Midbrain (tissue), 1 donor: ENCODE measurements around the gene ADAMTSL5.

Experiments
- DNase-seq: peaks from one replicate; lab custom pipeline; 2025; lab: John Stamatoyannopoulos, UW

ADAMTSL5 gene

DNA sequence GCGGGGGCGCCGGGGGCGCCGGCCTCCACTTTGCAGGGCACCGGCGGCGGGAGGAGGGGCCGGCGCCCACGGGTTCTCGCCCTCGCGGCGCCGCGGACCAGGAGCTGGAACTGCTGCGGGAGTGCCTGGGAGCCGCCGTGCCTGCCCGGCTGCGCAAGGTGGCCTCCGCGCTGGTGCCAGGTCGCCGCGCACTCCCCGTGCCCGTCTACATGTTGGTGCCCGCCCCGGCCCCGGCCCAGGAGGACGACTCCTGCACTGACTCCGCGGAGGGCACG, 45.7 kb downstream of the ADAMTSL5 start:
- DNase-seq = no peak

DNA sequence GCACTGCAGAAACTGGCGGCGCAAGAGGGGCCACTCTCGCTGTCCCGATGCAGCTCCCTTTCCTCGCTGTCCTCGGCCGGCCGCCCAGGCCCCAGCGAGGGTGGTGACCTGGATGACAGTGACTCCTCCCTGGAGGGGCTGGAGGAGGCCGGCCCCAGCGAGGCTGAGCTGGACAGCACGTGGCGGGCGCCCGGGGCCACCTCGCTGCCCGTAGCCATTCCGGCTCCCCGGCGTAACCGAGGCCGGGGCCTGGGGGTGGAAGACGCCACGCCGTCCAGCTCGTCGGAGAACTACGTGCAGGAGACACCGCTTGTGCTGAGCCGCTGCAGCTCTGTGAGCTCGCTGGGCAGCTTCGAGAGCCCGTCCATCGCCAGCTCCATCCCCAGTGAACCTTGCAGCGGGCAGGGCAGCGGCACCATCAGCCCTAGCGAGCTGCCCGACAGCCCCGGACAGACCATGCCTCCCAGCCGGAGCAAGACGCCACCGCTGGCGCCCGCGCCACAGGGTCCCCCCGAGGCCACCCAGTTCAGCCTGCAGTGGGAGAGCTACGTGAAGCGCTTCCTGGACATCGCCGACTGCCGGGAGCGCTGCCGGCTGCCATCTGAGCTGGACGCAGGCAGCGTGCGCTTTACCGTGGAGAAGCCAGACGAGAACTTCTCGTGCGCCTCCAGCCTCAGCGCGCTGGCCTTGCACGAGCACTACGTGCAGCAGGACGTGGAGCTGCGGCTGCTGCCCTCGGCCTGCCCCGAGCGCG, 46.2 kb downstream of the ADAMTSL5 start:
- no peak for DNase-seq

DNA sequence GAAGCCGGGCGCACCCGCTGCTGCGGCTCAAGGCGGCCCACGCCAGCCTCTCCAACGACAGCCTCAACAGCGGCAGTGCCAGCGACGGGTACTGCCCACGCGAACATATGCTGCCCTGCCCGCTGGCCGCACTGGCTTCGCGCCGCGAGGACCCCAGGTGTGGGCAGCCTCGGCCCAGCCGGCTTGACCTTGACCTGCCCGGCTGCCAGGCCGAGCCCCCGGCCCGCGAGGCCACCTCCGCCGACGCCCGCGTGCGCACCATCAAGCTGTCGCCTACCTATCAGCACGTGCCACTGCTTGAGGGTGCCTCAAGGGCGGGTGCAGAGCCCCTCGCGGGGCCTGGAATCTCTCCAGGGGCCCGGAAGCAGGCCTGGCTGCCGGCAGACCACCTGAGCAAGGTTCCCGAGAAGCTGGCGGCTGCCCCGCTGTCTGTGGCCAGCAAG, 46.8 kb downstream of the ADAMTSL5 start:
- DNase-seq = no peak

DNA sequence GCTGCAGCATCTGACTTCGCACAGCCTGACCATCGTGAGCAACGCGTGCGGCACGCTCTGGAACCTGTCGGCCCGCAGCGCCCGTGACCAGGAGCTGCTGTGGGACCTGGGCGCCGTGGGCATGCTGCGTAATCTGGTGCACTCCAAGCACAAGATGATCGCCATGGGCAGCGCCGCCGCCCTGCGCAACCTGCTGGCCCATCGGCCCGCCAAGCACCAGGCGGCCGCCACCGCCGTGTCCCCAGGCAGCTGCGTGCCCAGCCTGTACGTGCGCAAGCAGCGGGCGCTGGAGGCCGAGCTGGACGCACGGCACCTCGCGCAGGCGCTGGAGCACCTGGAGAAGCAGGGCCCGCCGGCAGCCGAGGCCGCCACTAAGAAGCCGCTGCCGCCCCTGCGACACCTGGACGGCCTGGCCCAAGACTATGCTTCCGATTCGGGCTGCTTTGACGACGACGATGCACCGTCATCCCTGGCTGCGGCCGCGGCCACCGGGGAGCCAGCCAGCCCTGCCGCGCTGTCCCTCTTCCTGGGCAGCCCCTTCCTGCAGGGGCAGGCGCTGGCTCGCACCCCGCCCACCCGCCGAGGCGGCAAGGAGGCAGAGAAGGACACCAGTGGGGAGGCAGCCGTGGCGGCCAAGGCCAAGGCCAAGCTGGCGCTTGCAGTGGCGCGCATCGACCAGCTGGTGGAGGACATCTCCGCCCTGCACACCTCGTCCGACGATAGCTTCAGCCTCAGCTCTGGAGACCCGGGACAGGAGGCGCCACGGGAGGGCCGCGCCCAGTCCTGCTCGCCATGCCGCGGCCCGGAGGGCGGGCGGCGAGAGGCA, 47.4 kb downstream of the ADAMTSL5 start:
- no peak for DNase-seq

DNA sequence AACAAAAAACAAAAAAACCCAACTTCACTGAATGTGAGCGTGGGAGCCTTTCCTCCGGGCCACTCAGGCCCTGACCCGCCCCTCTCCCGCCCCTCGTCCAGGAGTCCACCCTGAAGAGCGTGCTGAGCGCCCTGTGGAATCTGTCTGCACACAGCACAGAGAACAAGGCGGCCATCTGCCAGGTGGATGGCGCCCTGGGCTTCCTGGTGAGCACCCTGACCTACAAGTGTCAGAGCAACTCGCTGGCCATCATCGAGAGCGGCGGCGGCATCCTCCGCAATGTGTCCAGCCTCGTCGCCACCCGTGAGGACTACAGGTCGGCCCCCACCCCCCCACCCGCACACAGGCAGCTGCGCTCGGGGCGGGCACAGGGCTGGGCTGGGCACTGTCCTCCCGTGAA, 51.0 kb downstream of the ADAMTSL5 start:
- DNase-seq = no peak

DNA sequence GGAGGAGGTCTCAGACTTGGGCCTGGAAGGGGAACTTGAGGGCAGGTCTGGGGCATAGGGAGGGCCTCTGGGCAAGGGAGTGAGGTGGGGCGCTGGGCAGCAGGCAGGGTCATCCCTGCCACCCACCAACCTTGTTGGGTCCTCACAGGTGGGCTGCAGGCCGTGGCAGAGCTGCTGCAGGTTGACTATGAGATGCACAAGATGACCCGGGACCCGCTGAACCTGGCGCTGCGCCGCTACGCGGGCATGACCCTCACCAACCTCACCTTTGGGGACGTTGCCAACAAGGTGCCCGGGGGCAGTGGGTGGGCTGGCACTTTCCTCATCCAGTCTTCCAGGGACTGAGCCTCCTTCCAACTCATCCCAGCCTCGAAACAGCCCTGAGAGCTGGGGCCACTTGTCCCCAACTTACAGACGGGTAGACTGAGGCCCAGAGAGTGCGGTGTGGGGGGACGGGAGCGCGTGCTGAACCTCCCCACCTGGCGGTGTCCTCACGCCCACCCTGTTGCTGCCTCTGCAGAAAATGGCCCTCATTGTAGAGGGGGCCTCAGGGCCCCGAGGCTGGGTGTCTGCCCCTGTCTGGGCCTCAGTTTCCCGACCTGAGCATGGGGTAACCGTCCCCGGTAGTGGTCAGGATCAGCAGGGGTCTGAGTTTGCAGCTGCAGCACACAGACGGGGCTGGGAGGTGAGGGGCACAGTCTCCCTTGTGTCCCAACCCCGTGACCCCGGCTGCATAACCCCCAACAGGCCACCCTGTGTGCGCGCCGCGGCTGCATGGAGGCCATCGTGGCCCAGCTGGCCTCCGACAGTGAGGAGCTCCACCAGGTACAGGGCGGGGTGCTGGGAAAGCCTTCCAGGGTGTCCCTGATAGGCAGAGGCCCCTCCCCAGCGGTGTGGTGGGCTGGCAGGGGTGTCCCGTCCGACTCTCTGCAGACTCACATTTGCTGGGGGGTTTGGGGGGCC, 52.5 kb downstream of the ADAMTSL5 start:
- no peak for DNase-seq

DNA sequence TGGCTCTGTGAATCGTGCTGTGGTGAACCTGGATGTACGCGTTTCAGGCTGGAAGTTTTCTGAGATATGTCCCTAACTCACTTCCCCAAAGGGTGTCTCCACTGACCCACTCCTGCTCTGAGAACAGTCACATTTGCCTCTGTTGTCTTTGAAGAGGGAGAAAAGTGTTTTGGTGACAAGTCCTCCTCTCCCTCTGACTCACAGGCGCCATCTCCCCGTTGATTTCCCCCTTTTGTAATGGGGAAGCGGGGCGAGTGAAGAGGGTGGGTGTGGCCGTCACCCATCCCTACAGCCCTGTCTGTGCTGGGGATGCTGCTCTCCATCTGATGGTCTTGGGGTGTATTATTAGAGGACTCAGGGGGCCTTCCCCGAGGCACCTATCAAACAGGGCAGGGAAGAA, 53.3 kb downstream of the ADAMTSL5 start:
- no peak for DNase-seq

DNA sequence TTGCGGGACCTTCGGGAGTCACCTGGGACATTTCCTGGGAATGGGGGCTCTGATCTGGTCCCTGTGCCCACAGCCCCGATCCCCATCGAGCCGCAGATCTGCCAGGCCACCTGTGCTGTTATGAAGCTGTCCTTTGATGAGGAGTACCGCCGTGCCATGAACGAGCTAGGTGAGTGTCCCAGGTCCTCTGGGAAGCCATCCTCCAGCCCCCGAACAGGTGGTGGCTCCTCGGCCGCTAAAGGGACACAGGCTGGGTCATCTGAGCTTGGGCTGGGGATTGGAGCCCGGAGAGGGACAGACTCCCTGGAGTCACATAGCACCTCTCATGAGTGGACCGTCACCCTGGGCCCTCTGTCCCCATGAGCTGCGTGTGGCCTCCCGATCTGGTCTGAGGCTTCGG, 54.9 kb downstream of the ADAMTSL5 start:
- no peak for DNase-seq

DNA sequence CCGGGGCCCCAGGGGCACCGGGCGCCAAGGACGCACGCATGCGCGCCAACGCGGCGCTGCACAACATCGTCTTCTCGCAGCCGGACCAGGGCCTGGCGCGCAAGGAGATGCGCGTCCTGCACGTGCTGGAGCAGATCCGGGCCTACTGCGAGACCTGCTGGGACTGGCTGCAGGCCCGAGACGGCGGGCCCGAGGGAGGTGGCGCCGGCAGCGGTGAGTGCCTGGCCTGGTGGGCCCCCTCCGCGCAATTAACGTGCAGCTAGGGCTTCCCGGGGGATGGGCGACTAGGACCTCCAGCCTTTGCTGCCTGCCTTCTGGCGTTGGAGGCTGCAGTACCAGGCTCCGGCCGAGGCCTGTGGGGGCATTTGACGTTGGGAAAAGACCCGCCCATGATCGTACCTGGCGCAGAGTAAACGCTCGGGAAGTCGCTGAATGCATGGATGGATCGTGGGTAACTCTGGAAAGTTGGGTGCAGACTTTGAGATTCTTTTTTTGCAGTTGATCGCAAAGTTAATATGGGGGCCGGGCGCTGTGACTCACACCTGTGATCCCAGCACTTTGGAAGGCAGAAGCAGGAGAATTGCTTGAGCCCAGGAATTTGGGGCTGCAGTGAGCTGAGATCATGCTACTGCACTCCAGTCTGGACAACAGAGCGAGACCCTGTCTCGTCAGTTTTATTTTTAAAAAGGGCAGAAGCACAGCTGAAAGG, 55.6 kb downstream of the ADAMTSL5 start:
- no peak for DNase-seq

DNA sequence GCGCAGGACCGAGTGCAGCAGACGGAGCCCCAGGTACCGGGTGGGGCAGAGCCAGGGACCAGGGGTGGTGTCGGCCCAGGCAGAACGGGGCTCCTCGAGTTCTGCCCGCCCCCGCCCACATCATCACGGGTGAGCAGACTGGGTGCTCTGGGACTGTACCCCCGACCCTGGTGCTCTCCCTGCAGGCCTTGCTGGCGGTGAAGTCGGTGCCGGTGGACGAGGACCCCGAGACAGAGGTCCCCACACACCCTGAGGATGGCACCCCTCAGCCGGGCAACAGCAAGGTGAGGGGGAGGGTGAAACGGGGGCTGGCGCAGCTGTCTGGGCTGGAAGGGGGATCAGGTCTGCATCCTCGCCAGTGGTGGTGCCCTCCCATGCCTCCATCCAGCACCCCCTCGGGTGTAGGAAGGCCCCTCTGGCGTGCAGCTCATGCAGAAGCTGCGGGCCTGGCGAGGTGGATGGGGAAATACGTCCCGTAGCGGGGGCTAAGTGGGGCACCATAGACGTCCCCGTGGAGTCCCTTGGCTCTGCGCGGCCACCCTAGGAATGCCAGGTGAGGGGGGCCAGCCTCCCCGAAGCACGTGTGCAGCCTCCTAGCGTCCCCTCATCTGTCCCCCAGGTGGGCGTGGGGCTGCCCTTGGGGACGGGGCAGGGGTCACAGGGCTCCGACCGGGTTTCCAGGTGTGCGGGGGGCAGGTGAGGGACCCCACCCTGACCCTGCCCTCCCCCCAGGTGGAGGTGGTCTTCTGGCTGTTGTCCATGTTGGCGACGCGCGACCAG, 56.5 kb downstream of the ADAMTSL5 start:
- no peak for DNase-seq

DNA sequence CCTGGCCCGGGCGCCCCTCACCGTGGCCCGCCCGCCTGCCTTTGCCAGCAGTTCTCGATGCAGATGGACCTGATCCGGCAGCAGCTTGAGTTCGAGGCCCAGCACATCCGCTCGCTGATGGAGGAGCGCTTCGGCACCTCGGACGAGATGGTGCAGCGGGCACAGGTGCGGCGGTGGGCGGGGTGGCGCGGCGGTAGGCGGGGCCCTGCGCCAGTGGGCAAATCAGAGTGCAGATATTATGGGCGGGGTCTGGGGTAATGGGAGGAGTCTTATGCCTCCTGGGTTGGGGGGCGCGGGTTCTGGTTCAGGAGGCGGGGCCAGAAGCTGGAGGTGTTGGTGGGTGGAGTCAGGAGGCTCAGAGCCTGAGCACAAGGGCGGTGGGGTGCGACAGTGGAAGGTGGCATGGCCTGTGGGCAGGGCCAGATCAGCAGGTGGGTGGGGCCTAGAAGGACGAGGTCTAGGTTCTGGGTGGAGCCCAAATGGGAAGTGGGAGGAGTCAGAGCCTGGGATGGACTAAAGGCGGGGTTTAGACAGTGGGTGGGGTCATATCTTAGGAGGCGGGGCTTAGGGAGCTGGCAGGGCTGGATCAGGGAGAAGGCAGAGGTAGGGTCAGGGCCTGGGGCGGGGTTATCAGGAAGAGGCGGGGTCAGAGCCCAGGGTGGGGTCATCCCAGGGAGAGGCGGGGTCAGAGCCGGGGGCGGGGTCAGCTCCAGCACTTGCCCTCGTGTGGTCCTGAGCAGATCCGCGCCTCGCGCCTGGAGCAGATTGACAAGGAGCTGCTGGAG, 57.3 kb downstream of the ADAMTSL5 start:
- no peak for DNase-seq
